ENCODE results near the gene CAMKK2.
"Not testable (repeated sequence)": the region's sequence is repeated elsewhere in the genome, so short reads cannot be mapped to it uniquely, and the experiment has no call there.

Gene CAMKK2

DNA sequence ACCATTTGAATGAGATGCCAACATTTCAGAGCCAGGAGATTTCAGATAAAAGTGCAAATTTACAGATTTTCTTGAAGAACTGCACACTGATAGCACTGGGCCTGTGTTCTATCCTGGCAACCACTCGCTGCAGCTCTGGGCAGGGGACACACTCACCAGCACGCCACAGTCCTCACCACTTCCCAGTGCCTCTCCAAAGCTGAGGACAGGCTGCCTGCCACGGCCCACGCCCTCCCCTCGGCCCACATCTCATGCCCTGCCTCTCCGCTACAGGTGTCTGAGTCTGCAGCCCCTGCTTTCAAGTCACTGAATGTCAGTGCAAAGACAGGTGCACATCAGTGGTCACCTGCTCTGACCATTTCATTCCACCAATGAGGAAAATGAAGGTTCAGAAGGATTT is 12.7 kb downstream of the CAMKK2 start:
- H3K4me3 ChIP-seq (ENCODE audit: low read depth, low read length) = no peak overlapping the region
- TF ChIP-seq, protein P1, sequence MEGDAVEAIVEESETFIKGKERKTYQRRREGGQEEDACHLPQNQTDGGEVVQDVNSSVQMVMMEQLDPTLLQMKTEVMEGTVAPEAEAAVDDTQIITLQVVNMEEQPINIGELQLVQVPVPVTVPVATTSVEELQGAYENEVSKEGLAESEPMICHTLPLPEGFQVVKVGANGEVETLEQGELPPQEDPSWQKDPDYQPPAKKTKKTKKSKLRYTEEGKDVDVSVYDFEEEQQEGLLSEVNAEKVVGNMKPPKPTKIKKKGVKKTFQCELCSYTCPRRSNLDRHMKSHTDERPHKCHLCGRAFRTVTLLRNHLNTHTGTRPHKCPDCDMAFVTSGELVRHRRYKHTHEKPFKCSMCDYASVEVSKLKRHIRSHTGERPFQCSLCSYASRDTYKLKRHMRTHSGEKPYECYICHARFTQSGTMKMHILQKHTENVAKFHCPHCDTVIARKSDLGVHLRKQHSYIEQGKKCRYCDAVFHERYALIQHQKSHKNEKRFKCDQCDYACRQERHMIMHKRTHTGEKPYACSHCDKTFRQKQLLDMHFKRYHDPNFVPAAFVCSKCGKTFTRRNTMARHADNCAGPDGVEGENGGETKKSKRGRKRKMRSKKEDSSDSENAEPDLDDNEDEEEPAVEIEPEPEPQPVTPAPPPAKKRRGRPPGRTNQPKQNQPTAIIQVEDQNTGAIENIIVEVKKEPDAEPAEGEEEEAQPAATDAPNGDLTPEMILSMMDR (IDR thresholded peaks at IDR 0.05; ENCODE audit: insufficient read depth, low read depth, low read length, missing control alignments) = no peak
- DNase-seq (ENCODE audit: low read depth) = no peak

DNA sequence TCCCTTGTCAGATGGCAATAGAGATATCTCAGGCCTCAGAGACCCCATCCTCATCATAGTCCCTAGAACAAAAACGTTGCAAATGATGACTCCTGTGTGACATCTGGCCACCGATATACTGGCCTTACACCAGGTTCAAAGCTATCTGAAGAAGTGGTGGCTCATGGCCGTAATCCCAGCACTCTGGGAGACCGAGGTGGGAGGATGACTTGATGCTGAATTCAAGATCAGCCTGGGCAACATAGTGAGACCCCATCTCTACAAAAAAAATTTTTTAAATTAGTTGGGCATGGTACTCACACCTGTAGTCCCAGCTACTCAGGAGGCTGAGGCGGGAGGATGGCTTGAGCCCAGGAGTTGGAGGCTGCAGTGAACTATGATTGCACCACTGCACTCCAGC is 13.1 kb downstream of the CAMKK2 start:
- TF ChIP-seq, protein P1 (IDR thresholded peaks at IDR 0.05; ENCODE audit: insufficient read depth, low read depth, low read length, missing control alignments) = no peak
- H3K4me3 ChIP-seq (ENCODE audit: low read depth, low read length) = no peak overlapping the region
- no peak for DNase-seq (ENCODE audit: low read depth)

DNA sequence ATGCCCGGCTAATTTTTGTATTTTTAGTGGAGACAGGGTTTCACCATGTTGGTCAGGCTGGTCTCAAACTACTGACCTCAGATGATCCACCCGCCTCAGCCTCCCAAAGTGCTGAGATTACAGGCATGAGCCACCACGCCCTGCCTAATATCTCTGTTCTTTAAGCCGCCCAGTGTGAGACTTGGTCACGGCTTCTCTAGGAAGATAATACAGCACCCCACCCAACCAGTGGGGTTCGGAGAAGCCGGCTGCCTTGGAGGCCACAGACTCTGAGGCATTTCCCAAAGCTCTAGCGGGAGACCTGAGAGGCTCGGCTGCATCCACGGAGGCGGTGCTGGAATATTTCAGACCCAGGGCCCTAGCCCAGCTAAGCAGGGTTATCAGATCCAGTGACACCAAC is 13.6 kb downstream of the CAMKK2 start:
- DNase-seq (ENCODE audit: low read depth) = not testable (repeated sequence)

DNA sequence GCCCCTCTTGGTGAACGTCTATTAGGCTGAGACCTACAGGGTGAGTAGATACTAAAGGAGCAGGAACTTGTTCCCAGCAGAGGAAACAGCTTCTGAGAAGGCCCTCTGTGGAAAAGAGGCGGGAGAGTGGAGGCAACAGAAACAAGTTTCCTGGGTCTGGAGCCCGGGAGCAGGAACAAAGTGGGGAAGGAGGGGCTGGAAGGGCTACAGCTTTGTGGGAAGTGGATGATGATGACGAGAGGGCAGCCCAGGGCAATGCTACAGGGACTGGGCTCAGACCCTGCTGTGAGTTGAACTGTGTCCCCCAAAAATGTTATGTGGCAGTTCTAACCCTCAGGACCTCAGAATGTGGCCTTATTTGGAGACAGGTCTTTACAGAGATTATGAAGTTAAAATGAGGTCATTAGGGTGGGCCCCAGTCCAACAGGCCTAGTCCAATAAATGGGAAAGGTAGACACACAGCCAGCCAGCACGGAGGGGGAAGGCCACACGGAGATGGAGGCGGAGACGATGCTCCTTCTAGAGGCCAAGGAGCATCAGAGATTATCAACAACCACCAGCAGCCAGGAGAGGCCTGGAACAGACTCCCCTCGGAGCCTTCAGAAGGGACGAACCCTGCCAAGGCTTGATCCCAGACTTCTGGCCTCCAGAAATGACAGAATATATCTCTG is 14.3 kb downstream of the CAMKK2 start:
- no peak overlapping the region for H3K4me3 ChIP-seq (ENCODE audit: low read depth, low read length)
- TF ChIP-seq, protein P1 (IDR thresholded peaks at IDR 0.05; ENCODE audit: insufficient read depth, low read depth, low read length, missing control alignments) = no peak
- DNase-seq (ENCODE audit: low read depth) = no peak

More for the DNA sequence above, 13.6 kb downstream of the CAMKK2 start:
- not testable (repeated sequence) for H3K4me3 ChIP-seq (ENCODE audit: low read depth, low read length)

DNA sequence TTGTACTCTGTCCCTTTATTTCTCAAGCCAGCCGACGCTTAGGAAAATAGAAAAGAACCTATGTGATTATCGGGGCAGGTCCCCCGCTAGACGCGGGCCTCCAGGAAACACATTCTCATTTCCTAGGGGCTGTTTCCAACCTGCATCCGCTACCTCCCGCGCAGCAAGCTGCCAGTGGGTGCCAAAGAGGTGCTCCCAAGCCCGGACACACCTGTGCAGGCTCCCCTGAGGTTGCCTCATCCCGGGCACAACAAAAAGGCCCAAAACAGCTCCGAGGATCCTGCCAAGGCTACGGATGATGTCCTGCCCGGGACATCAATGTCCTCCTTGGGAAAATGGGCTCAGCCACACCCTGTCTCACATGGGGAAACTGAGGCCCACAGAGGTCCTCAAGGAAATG is 15.4 kb downstream of the CAMKK2 start:
- not testable (repeated sequence) for H3K4me3 ChIP-seq (ENCODE audit: low read depth, low read length); DNase-seq (ENCODE audit: low read depth)

DNA sequence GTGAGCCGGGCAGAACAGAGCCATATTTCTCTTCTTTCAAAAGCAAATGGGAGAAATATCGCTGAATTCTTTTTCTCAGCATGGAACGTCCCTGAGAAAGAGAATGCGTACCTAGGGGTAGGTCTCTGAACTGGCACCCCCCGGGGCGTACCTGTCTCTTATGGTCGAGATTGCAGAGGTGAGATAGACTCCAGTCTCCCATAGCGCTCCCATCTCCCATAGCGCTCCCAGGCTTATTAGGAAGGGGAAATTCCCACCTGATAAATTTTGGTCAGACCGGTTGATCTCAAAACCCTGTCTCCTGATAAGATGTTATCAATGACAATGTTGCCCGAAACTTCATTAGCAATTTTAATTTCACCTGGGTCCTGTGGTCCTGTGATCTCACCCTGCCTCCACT is 16.0 kb downstream of the CAMKK2 start:
- DNase-seq (ENCODE audit: low read depth); H3K4me3 ChIP-seq (ENCODE audit: low read depth, low read length): not testable (repeated sequence)

DNA sequence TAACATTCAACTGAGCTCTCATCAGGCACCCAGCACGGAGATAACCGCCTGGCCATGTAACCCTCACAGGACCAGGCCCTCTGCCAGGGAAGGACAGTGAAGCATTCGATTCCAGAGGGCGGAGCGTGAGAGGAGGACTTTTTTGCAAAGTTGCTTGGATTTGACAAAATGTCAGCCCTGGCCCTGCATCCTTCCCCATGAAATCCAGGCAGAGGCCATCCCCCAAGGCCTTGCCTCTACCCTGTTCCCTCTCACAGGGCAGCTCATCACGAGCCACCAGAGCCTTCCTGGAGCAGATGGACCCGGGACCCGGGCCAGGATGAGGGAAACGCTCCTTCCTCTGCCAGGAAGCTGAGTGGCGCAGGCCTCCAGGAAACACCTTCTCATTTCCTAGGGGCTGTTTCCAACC is 17.0 kb downstream of the CAMKK2 start:
- H3K4me3 ChIP-seq (ENCODE audit: low read depth, low read length) = no peak overlapping the region
- no peak for DNase-seq (ENCODE audit: low read depth)
- TF ChIP-seq, protein P1 (IDR thresholded peaks at IDR 0.05; ENCODE audit: insufficient read depth, low read depth, low read length, missing control alignments) = no peak

DNA sequence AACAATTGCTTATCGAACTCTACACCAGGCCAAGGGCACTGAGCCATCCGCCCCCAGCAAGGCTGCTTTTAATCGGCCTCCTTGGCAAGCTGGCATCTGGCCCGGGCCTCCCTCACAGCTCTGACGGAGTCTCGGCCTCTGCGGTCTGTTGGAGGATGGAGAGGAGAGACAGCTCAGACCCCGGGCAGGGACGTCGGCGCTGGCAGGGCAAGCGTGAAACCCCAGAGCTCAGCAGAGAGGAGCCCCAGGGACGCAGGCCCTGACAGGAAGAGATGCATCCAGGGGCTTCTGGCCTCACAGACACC is 17.5 kb downstream of the CAMKK2 start:
- no peak overlapping the region for H3K4me3 ChIP-seq (ENCODE audit: low read depth, low read length)
- TF ChIP-seq, protein P1 (IDR thresholded peaks at IDR 0.05; ENCODE audit: insufficient read depth, low read depth, low read length, missing control alignments) = no peak
- DNase-seq (ENCODE audit: low read depth) = no peak
